NCI-H226 (cell line): ENCODE results near the gene SMG1.
"Not testable (repeated sequence)": the region's sequence is repeated elsewhere in the genome, so short reads cannot be mapped to it uniquely, and the experiment has no call there.

Experiments used
- DNase-seq: peaks from one replicate; pipeline ENCODE4 v3.0.0-alpha.2; 2015

Gene SMG1

DNA sequence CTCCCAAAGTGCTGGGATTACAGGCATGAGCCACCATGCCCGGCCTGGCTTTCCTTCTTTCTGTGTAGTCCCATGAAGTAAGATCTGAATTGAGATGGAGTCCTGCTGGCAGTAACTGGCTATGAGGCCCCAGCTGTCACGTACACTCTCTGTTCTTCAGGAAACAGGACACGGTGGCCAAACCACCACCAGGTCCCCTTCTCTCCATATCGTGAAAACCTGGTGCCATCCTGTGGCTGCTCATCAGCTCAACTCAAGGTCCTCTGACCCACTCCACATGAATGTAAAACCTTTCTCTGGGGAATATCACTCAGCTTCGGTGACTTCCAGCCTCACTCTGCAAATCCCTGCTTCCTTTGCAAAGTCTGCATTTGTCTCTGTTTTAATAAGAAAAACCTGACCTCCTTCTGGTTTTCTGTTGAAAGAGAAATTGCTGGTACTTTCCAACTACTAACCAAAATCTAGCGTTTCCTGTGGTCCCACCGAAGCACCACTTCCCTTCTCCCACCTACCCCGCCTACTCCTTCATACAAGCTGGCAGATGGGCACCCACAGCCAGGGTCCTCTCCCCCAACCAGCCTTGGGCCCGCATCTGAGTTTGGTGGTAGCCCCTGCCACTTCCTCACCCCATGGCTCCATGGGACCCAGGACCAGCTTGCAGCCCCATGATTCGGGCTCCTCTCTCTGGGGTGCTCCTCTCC lies 168.1 kb downstream of the SMG1 start:
- DNase-seq: not testable (repeated sequence)

DNA sequence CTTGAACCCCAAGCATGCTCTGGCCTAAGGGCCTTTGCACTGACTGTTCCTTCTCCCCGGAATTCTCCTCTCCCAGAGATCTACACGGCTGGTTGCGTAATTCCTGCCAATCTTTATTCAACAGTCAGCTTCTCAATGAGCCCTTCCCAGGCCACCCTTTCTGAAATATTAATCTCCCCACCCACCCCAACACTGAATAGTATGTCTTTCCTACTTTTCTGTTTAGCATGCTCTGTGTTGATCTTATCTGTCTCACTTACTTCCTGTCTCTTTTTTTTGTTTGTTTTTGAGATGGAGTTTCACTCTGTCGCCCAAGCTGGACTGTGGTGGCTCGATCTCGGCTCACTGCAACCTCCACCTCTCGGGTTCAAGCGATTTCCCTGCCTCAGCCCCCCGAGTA lies 169.6 kb downstream of the SMG1 start:
- not testable (repeated sequence) for DNase-seq
